ENCODE measurements around the gene RAB1B.
"Not testable (repeated sequence)": the region's sequence is repeated elsewhere in the genome, so short reads cannot be mapped to it uniquely, and the experiment has no call there.

Gene RAB1B

GRCh38 chr11:66264914-66265313 is 3.5 kb upstream of the RAB1B start:
- DNase-seq (ENCODE audit: low read depth), result no peak
- no peak overlapping the region for H3K4me3 ChIP-seq (ENCODE audit: low read depth, low read length)

DNA sequence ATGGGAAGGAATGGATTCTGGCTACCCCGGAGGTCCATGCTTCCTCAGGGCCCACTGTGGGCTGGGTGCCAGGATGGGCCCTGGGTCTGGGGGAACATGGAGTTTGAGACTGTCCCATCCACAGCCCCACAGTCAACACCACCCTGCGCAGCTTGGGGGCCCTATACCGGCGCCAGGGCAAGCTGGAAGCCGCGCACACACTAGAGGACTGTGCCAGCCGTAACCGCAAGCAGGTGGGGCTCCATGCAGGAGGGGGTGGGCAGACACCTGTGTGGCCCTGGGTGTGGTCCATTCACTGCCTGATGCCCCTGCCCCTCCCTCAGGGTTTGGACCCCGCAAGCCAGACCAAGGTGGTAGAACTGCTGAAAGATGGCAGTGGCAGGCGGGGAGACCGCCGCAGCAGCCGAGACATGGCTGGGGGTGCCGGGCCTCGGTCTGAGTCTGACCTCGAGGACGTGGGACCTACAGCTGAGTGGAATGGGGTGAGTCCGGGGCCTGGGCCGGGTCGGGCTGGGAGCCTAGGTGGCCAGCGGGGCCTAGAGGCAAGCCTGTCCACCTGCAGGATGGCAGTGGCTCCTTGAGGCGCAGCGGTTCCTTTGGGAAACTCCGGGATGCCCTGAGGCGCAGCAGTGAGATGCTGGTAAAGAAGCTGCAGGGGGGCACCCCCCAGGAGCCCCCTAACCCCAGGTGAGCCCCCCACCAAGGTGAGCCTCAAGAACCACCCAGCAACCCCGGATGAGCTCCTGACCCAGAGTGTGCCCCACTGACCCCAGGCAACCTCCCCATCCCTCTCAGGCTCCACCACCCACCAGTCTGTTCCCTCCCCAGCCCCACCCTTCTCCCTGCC is 2.7 kb upstream of the RAB1B start:
- no peak overlapping the region for H3K4me3 ChIP-seq (ENCODE audit: low read depth, low read length)
- DNase-seq (ENCODE audit: low read depth), result no peak

- H3K4me3 ChIP-seq (ENCODE audit: low read depth, low read length), result peak overlapping the region; percentile 98
- DNase-seq (ENCODE audit: low read depth), result no peak
Observed at GRCh38 chr11:66266378-66267038, 1.9 kb upstream of the RAB1B start.

DNA sequence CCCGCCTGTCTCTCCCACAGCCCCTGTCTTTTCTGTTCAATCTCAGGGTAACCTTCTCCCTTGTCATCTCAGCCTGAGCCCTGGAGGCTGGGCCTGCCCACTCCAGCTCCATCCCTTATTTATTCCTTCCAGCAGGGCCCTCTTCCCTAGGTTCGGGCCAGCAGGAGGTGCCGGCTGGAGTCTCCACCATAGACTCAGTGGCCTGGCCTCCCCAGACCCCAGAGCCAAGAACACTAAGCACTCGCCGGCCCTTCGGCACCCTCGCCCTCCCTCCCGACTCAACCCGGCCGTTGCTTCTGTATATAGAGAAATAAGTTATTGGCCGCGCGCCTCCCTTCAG is 1.4 kb upstream of the RAB1B start:
- no peak for DNase-seq (ENCODE audit: low read depth)
- H3K4me3 ChIP-seq (ENCODE audit: low read depth, low read length), result peak overlapping the region; percentile 98

DNA sequence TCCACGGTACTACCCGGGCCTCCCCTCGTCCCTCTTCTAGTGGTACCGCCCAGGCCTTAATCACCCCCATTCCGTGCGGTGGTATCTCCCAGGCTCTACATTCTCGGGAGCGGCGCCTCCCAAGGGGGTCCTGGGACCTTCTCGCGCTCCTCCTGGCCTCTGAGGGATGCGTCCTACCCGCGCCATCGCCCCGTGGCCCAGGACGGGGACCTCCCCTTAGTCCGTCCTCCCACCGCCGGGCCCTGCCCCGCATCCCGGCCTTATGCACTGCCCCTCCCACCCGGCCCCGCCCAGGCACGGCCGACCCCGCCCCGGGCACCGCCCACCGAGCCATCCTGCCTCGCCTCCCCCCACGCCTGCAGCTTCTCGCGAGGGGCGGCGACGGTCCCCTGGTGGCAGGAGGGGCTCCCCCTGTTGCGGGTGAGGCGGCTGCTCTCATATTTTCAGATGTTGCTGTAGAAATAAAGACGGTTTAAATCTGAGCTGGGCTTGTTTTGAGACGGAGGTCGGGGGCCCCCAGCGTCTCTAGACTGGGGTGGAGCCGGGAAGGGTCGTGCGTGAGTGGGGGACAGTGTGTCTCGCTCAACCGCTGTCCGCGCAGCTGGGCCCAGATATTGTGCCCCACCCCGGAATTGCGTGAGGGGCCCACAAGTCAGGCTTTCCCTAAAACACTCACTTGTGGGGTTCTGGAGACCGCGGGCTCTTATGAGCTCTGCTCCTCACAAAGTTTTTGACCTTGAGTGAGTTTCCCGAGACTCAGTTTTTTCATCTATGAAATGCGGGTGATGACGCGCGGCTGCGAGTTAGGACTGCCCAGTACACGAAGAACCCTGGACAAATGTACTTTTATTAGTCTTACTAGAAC is 828 bp upstream of the RAB1B start:
- H3K4me3 ChIP-seq (ENCODE audit: low read depth, low read length), result peak overlapping the region; percentile 98
- peak; percentile 62 for DNase-seq (ENCODE audit: low read depth)

- peak overlapping the region; percentile 98 for H3K4me3 ChIP-seq (ENCODE audit: low read depth, low read length)
- no peak for DNase-seq (ENCODE audit: low read depth)
Observed at GRCh38 chr11:66268952-66269905, 790 bp downstream of the RAB1B start.

- H3K4me3 ChIP-seq (ENCODE audit: low read depth, low read length), result no peak overlapping the region
- DNase-seq (ENCODE audit: low read depth), result no peak
Observed at GRCh38 chr11:66271816-66272215, 3.4 kb downstream of the RAB1B start.

DNA sequence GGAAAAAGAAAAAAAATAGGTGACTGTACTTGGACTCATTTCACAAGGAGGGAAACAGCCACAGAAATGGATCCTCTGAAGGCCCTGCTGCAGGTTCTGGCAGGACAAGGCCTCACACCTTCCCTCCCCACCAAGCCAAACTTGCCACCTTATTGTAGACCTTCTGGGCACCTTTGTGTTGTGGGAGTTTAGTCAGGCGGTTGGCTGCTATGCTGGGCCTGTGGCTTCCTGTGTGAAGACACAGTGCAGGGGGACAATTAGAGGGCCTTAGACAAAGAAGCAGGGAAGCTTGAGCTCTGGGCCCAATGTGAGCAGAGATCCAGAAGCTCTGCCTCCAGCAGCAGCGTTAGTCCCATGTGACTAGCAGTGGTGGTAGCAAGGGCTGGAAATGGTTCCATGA is 4.2 kb downstream of the RAB1B start:
- no peak for DNase-seq (ENCODE audit: low read depth)
- H3K4me3 ChIP-seq (ENCODE audit: low read depth, low read length), result no peak overlapping the region

DNA sequence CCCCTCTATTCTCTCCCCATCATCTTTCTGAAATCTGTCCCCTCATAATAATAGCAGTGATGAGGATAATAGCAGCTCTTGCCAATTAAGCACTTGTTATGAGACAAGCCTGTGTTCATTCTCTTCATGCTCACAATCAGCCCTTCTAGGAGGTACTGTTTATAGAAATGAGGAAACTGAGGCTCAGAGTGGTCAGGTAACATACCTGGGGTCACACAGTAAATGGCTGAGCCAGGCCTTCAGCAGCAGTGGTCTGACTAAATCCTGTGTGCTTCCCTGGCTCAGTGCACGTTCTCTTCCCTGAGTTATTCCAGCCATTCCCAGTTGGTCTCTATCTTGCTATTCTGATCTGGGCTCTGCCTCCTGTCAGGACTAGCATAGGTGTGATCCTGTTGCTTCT is 5.8 kb downstream of the RAB1B start:
- DNase-seq (ENCODE audit: low read depth), result no peak
- no peak overlapping the region for H3K4me3 ChIP-seq (ENCODE audit: low read depth, low read length)

DNA sequence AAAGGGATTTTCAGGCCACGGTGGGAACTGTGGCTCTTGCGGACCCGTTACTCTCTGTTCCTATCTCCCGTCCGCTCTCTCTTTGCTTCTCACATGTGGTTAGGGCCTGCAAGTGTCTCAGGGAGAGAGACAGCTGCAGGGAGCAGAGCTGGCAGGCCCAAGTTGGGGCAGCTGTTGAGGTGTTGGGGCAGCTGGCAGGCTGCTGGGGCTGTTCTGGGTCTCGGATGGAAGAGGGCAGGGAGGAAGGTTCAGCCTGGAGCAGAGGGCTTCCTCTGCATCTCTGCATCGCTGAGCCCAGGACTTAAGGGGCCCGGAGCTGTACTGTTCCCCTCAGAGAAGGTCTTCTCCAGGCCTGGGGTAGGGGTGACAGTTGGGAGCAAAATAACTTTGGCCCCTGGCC is 7.0 kb downstream of the RAB1B start:
- DNase-seq (ENCODE audit: low read depth), result no peak
- no peak overlapping the region for H3K4me3 ChIP-seq (ENCODE audit: low read depth, low read length)

DNA sequence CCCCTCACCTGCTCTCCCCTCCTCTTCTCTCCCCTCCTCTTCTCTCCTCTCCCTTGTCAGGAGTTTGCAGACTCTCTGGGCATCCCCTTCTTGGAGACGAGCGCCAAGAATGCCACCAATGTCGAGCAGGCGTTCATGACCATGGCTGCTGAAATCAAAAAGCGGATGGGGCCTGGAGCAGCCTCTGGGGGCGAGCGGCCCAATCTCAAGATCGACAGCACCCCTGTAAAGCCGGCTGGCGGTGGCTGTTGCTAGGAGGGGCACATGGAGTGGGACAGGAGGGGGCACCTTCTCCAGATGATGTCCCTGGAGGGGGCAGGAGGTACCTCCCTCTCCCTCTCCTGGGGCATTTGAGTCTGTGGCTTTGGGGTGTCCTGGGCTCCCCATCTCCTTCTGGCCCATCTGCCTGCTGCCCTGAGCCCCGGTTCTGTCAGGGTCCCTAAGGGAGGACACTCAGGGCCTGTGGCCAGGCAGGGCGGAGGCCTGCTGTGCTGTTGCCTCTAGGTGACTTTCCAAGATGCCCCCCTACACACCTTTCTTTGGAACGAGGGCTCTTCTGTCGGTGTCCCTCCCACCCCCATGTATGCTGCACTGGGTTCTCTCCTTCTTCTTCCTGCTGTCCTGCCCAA is 7.7 kb downstream of the RAB1B start:
- no peak overlapping the region for H3K4me3 ChIP-seq (ENCODE audit: low read depth, low read length)
- DNase-seq (ENCODE audit: low read depth), result no peak

GRCh38 chr11:66276619-66277018 is 8.2 kb downstream of the RAB1B start:
- not testable (repeated sequence) for H3K4me3 ChIP-seq (ENCODE audit: low read depth, low read length); DNase-seq (ENCODE audit: low read depth)

DNA sequence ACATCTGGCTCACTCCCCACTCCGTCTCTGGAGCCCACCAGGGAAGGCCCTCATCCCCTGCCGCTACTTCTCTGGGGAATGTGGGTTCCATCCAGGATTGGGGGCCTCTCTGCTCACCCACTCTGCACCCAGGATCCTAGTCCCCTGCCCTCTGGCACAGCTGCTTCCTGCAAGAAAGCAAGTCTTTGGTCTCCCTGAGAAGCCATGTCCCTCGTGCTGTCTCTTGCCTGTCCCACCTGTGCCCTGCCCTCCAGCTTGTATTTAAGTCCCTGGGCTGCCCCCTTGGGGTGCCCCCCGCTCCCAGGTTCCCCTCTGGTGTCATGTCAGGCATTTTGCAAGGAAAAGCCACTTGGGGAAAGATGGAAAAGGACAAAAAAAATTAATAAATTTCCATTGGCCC is 8.6 kb downstream of the RAB1B start:
- H3K4me3 ChIP-seq (ENCODE audit: low read depth, low read length); DNase-seq (ENCODE audit: low read depth): not testable (repeated sequence)

GRCh38 chr11:66277471-66278362 is 9.3 kb downstream of the RAB1B start, which contains the start of gene CNIH2:
Gene CNIH2 (plus strand): TSS chr11:66278175. CDS start chr11:66278457, 282 bp downstream.
- no peak for DNase-seq (ENCODE audit: low read depth)
- H3K4me3 ChIP-seq (ENCODE audit: low read depth, low read length), result peak within 1 kb of the TSS; percentile 38

- H3K4me3 ChIP-seq (ENCODE audit: low read depth, low read length), result peak overlapping the region; percentile 38
- no peak for DNase-seq (ENCODE audit: low read depth)
Observed at GRCh38 chr11:66278363-66279091, 10.1 kb downstream of the RAB1B start.

DNA sequence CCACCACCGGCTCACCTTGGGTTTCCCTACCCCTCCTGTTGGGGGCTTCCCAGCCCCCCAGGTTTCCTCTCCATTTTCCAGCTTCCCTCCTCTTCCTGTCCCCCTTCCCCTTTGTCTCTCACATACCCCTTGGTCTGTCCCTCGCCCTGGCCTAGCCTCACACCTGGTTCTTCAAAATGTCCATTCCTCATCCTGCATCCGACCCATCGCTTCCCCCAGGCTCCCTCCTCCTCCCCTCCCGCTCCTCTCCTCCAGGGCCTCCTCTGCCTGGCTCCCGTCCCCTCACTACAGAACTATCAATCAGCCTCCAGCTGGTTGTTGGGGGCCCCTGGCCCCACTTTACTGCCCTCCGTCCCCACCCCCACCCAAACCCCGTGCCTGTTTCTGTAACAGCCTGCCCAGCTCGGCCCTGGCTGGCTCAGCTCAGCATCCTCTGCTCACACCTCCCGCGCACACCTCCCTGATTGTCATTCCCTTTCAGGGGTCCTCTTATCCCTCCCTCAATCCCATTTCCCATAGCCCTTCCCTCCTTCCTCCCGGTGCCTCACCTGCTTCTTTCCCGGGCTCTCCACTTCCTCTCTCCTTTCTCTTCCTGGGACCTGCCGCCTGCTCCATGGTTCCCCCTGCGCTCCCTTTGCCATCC is 10.8 kb downstream of the RAB1B start:
- DNase-seq (ENCODE audit: low read depth), result no peak
- H3K4me3 ChIP-seq (ENCODE audit: low read depth, low read length), result no peak overlapping the region

GRCh38 chr11:66280428-66280827 is 12.0 kb downstream of the RAB1B start:
- no peak overlapping the region for H3K4me3 ChIP-seq (ENCODE audit: low read depth, low read length)

More at GRCh38 chr11:66280428-66280827, 12.0 kb downstream of the RAB1B start:
- DNase-seq (ENCODE audit: low read depth), result no peak
